WI38 (cell line): ENCODE results near the gene OXTR.

ENCODE experiments used
- H3K4me3 ChIP-seq: 2 replicates; pipeline ENCODE4 v1.5.1; 2011; ENCODE audit warnings: low read depth, mild to moderate bottlenecking, control low read depth, low read length
- TF ChIP-seq, protein P1 (sequence below): IDR thresholded peaks from 2 replicates; pipeline ENCODE4 v1.5.1; 2012; ENCODE audit warnings: low read depth, mild to moderate bottlenecking, control low read depth, low read length

OXTR gene

GRCh38 chr3:8739757-8740504, 29.5 kb downstream of the OXTR start:
- TF ChIP-seq, protein P1, sequence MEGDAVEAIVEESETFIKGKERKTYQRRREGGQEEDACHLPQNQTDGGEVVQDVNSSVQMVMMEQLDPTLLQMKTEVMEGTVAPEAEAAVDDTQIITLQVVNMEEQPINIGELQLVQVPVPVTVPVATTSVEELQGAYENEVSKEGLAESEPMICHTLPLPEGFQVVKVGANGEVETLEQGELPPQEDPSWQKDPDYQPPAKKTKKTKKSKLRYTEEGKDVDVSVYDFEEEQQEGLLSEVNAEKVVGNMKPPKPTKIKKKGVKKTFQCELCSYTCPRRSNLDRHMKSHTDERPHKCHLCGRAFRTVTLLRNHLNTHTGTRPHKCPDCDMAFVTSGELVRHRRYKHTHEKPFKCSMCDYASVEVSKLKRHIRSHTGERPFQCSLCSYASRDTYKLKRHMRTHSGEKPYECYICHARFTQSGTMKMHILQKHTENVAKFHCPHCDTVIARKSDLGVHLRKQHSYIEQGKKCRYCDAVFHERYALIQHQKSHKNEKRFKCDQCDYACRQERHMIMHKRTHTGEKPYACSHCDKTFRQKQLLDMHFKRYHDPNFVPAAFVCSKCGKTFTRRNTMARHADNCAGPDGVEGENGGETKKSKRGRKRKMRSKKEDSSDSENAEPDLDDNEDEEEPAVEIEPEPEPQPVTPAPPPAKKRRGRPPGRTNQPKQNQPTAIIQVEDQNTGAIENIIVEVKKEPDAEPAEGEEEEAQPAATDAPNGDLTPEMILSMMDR: no peak
- no peak overlapping the region for H3K4me3 ChIP-seq

DNA sequence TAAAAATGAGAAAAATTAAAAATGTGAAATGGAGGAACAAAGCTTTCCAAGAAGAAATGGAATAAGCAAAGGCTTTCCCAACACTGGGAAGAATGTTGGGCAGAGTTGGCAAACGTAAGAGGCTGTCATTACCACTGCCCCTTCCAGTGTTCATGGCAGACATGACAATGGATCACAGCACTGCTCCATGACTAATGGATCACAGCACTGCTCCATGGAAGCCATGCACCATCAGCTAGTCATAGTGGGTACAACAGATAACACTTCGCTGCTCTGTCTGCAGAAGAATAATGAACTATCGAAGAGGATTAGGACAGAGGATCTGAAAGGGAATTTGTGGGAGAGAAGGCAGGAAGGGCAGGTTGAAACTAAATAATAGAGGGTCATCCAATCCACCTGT, 30.8 kb downstream of the OXTR start:
- no peak overlapping the region for H3K4me3 ChIP-seq
- TF ChIP-seq, protein P1: no peak

- H3K4me3 ChIP-seq: no peak overlapping the region
- TF ChIP-seq, protein P1: no peak
These were observed 31.6 kb downstream of the OXTR start for GRCh38 chr3:8737823-8738222.

DNA sequence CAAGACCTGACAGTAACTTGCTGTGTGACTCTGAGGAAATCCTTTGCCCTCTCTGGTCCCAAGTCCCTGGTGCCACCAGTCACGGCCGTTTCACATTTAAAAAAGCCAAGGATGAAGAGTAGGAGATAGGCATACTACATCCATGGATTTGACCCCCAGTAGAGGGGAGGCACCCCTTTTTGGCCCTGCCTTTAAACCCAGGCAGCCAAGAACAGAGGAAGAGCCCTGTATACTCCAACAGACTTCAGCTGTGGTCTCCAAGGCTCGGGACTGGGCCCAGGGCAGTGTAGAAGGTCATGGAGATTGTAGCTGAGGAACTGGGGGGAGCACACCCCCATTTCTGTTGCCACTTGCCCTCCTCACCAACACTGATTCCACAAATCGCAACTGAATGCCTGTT, 32.1 kb downstream of the OXTR start:
- H3K4me3 ChIP-seq: no peak overlapping the region
- TF ChIP-seq, protein P1: no peak

DNA sequence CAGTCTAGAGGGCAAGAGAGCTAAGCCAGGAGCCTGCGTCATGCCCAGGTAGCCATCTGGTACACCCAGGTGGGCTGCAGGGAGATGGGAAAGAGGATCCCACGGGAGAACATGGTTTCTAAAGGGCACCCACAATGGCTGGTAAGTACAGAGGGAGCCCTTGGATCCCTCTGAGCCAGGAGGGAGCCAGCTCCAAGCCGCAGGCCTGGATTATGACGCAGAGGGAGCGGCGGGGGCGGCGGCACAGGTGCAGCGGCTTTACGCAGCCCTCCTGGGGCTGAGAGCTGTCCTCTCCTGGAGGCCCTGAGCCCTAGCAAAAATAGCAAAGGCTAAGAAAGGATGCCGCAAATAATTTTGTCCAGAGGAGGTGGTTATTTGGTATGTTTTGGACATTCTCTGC, 33.0 kb downstream of the OXTR start:
- no peak overlapping the region for H3K4me3 ChIP-seq
- TF ChIP-seq, protein P1: no peak

- TF ChIP-seq, protein P1: no peak
- no peak overlapping the region for H3K4me3 ChIP-seq
These were observed 34.5 kb downstream of the OXTR start for GRCh38 chr3:8734908-8735307.

DNA sequence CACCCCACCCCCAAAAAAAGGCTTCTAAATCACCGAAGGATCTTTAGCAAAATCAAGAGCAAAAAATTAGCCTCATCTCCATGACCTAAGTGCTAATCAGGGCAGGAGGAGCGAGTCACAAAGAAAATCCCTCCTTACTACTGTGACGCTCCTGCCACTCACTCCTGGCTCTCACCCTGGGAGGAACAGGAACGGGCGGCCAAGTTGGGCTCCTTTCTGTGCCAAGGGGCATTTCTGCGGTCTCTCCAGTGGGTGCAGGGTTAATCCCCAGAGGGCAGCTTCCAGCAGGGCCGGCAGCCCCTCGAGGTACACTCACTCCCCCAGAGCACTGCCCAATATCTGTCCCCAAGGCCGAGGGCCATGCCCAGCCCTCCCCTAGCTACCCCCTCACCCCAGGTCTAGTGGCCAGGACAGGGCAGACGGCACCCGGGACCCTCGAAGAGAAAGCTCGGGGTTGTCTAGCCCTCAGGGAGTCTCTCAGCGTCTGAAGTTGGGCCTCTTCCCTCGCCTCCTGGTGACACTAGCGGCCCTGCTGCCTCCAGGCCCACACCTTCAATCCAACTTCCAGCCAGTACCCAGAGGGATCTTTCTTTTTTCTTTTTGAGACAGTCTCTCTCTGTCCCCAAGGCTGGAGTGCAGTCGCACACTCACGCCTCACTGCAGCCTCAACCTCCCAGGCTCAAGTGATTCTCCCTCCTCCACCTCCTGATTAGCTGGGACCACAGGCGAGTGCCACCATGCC, 35.1 kb downstream of the OXTR start:
- no peak overlapping the region for H3K4me3 ChIP-seq
- TF ChIP-seq, protein P1: no peak
